ENCODE results near the gene INSR. TPM values are rescaled to one million over a fixed set of nuclear protein-coding genes. Genes with fewer than 3 reads are reported as not detected.
"Not testable (repeated sequence)": the region's sequence is repeated elsewhere in the genome, so short reads cannot be mapped to it uniquely, and the experiment has no call there.

The INSR gene
- total RNA-seq, 4 donors from 2014 or later: 67.1 to 120 (median 80.2) TPM

DNA sequence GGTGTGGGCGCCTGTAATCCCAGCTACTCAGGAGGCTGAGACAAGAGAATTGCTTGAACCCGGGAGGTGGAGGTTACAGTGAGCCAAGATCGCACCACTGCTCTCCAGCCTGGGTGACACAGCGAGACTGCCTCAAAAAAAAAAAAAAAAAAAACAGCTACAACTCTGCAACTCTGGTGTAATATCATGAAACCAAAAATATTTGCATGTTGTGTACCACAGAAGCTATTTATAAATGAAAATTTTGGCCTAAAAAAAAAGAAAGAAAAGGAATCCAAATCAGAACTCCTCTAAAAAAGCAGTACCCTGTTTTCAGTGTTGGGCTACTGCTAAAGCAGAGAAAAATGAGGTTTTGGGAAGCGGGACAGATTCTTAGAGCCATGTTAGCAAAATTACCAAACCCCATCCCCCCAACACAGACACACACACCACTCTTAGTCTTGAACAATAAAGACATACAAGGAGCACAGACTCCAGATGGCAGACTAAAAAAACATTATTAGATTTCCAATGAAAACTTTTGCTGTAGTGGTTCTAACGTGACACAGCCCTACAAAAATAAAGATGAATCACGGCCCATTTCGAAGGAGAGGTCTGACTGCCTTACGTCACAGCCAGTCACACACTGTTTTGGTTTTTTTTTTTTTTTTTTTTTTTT, 51.5 kb downstream of the INSR start:
- ATAC-seq (ENCODE audit: low FRiP score) (no peak), DNase-seq (ENCODE audit: low spot score) (no peak)
- TF ChIP-seq, protein P1, sequence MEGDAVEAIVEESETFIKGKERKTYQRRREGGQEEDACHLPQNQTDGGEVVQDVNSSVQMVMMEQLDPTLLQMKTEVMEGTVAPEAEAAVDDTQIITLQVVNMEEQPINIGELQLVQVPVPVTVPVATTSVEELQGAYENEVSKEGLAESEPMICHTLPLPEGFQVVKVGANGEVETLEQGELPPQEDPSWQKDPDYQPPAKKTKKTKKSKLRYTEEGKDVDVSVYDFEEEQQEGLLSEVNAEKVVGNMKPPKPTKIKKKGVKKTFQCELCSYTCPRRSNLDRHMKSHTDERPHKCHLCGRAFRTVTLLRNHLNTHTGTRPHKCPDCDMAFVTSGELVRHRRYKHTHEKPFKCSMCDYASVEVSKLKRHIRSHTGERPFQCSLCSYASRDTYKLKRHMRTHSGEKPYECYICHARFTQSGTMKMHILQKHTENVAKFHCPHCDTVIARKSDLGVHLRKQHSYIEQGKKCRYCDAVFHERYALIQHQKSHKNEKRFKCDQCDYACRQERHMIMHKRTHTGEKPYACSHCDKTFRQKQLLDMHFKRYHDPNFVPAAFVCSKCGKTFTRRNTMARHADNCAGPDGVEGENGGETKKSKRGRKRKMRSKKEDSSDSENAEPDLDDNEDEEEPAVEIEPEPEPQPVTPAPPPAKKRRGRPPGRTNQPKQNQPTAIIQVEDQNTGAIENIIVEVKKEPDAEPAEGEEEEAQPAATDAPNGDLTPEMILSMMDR (IDR thresholded peaks at IDR 0.05): no peak

DNA sequence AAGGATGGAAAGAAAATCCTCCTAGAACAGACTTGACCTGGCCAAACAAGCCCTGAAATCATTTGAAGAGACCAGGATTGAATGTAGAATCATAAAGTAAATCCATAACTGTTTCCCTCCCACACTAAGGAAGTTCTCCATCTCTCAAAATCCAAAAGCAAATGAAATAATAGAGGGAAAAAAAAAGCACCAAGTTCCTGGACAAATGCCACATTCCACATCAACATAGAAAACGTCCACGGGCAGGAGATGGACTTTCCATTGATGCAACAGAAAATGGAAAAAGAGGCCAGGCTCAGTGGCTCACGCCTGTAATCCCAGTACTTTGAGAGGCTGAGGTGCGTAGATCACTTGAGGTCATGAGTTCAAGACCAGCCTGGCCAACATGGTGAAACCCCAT, 56.2 kb downstream of the INSR start:
- TF ChIP-seq, protein P1 (IDR thresholded peaks at IDR 0.05): no peak
- DNase-seq (ENCODE audit: low spot score) (no peak), ATAC-seq (ENCODE audit: low FRiP score) (no peak)

- no peak for ATAC-seq (ENCODE audit: low FRiP score)
- TF ChIP-seq, protein P1 (IDR thresholded peaks at IDR 0.05): no peak
- no peak for DNase-seq (ENCODE audit: low spot score)
Observed at GRCh38 chr19:7236153-7236552, 58.1 kb downstream of the INSR start.

DNA sequence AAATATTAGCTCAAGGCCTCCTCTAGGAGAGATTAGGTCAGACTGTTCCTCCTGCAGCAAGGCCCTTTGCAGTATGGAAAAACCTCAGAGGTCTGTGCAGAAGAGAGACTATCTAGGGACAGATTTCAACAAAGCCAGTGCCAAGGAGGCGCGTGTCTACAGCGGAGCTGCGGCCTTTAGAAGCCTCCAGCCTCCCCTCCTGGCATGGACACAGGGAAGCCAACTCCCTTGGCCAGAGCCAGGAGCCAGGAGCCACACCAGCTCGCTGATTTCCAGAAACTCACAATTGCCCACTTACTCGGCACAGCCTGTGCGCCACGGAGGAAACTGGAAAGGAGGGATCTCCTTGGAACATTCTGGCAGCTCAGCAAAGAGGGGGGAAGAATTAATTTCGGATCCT, 63.4 kb downstream of the INSR start:
- ATAC-seq (ENCODE audit: low FRiP score) (no peak), DNase-seq (ENCODE audit: low spot score) (no peak)
- TF ChIP-seq, protein P1 (IDR thresholded peaks at IDR 0.05): no peak

DNA sequence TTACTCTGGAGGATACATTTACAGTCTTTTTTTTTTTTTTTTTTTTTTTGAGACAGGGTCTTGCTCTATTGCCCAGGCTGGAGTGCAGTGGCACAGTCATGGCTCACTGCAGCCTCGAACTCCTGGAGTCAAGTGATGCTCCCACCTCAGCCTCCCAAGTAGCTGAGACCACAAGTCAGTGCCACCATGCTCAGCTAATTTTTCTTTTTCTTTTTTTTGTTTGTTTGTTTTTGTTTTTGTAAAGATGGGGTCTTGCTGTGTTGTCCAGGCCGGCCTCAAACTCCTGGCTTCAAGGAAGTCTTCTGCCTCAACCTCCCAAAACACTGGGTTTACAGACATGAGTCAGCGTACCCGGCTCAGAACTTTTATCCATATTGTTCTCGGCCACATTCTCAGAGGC, 64.5 kb downstream of the INSR start:
- DNase-seq (ENCODE audit: low spot score): no peak
- TF ChIP-seq, protein P1 (IDR thresholded peaks at IDR 0.05): no peak
- no peak for ATAC-seq (ENCODE audit: low FRiP score)

DNA sequence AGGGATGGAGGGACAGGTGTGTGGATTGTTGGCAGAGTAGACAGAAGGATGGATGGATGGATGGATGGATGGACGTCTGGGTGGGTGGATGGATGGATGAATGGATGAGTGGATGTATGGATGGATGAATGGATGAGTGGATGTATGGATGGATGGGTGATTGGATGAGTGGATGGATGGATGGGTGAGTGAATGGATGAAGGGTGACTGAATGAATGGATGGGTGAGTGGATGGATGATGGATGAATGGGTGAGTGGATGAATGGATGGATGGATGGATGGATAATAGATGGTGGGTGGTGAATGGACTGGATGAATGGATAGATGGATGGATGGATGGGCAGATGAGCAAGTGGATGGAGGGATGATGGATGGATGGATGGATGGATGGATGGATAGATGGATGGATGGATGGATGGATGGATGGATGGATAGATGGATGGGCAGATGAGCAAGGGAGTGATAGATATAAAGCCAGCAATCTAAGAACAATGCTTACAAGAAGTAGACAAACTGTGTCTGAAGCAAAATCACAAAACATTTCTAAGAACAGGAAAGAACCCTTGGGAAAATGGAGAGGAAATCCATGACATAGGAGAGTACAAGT, 65.2 kb downstream of the INSR start:
- no peak for ATAC-seq (ENCODE audit: low FRiP score)
- DNase-seq (ENCODE audit: low spot score): no peak
- TF ChIP-seq, protein P1 (IDR thresholded peaks at IDR 0.05): no peak

DNA sequence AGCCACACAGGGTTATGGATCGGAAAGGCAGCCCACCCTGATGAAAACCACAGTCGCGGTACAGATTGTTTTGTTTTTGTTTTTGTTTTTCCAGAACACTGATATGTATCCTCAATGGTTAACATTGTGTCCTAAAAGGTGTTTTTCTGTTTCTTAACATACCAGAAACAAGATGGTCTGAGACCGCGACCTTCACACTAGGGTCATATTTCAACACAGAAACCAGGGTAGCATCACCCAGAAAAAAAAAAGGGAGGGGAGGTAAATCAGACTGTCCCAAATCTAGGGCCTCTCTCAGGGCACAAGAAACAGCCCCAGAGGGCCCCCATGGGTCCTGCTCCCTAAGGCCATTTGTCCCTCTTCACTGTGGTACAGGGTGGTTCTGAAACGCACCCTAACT, 66.5 kb downstream of the INSR start:
- ATAC-seq (ENCODE audit: low FRiP score): no peak
- TF ChIP-seq, protein P1 (IDR thresholded peaks at IDR 0.05): no peak
- no peak for DNase-seq (ENCODE audit: low spot score)

DNA sequence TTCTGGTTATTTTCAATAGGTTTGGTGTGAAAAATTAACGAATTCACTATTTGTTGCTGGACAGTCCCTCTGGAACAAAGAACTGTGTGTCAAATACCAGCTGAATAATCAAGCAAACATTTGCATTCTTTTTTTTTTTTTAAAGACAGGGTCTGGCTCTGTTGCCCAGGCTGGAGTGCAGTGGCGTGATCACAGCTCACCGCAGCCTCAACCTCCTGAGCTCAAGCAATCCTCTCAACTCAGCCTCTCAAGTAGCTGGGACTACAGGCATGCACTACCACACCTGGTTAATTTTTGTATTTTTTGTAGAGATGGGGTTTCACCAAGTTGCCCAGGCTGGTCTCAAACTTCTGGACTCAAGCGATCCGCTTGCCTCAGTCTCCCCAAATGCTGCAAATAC, 67.1 kb downstream of the INSR start:
- not testable (repeated sequence) for ATAC-seq (ENCODE audit: low FRiP score)

More for the DNA sequence above, 67.1 kb downstream of the INSR start:
- DNase-seq (ENCODE audit: low spot score): not testable (repeated sequence)
